ENCODE measurements around the gene DCANP1.

The DCANP1 gene

DNA sequence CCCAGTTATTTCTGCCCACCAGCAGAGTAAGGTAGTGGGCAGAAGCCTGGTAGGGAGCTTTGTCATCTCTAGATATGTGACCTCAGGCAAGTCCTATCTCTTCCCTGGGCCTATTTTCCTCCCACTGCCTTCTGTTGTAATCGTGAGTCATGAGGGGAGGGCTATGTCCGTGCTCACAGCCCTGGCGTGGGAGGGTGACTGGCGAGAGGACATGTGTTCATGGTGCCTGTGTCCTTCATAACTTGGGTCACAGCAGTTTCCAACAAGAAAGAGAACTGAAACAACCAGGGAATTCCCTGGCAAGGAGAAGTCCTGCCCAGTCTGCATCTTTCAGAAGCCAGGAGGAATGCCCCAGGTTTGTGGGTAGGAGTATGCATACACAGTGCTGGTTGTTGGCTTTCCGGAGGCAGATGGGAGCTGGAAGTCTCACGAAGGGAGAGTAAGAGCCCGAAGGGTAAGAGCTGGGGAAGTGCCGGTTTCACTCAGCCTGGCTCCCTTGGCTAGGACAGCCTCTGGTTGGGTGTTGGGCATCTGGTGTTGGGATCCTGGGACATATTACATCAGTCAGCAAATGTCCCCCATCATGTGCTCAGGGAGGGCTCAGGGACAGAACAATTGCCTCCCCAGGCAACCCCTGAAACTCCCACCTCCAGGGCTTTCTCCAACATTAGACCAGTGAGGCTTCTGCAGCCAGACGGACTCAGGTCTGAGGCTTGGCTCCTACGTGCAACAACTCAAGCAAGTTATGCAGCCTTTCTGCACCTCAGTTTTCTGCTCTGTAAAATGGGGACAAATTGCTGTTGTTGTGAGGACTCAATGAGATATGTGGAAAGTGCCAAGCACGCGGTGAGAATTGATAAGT is 9.3 kb upstream of the DCANP1 start:
- no peak for DNase-seq

- no peak for DNase-seq
These were observed 8.7 kb upstream of the DCANP1 start for GRCh38 chr5:135455876-135456237.

DNA sequence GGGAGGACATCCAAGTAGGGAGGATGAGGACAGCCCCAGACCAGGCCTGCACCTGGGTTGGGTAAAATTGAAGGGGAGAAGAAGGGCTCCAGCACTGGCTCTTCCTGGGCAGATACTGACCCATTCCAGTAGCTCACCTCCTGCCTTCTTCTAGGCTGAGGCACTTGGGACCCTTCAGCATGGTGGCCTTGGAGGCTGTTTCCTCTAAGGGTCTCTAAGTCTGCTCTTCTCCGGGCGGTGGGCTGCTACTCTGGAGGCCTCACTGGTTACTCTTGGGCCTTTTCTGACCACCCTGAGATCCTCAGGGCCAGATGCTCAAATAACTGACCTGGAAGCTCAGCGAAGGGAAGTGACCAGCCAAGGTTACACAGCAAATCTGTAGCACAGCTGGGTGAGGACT is 7.8 kb upstream of the DCANP1 start:
- no peak for DNase-seq

GRCh38 chr5:135453613-135454012 is 6.5 kb upstream of the DCANP1 start:
- DNase-seq: no peak

GRCh38 chr5:135452321-135453030 is 5.3 kb upstream of the DCANP1 start, which contains the start of gene TIFAB:
Gene TIFAB (minus strand): TSS chr5:135452351. CDS start chr5:135449939, 2,412 bp downstream.
- DNase-seq: no peak

- DNase-seq: no peak
These were observed 4.6 kb upstream of the DCANP1 start for GRCh38 chr5:135451581-135452320.

- DNase-seq: no peak
These were observed 3.8 kb upstream of the DCANP1 start for GRCh38 chr5:135450952-135451351.

DNA sequence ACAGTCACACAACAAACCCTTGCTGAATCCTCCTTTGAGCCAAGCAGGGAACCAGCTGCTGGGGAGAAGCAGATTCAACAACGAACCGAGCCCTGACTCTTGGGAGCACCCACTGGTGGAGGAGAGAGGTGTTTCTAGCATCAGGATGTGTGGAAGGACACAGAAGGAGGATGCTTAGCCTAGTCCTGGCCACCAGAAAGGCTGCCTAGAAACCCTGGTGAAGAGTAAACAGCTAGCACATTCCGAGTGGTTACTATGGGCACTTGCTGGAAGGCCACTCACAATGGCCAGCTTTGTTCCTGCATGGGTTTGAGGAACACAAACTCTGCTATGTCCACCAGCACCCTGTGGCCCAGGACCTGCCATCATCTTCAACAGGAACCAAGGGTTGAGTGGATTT is 3.2 kb upstream of the DCANP1 start:
- DNase-seq: no peak

DNA sequence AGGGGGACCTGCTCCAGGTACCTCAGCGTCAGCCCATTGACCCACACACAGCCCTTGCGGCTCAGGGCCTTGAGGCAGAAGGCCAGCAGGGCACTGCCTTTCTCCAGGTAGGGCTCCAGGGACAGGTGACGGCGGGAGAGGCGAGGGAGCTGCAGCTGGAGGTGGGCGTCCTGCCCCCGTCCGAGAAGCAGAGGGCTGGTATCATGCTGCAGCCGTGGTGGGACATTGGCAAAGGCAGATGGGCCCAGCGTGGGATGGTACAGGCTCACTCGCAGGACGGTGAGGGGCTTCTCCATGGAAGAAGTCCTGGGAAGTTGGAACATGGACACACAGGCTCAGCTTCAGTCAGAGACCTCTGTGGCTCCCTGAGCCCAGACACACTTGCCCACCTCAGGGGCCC is 2.5 kb upstream of the DCANP1 start:
- DNase-seq: no peak

GRCh38 chr5:135448791-135449507 is 1.8 kb upstream of the DCANP1 start:
- DNase-seq: no peak

- DNase-seq: no peak
These were observed 1.1 kb upstream of the DCANP1 start for GRCh38 chr5:135448071-135448739.

GRCh38 chr5:135446615-135447014 is 533 bp downstream of the DCANP1 start:
- no peak for DNase-seq

- no peak for DNase-seq
These were observed 942 bp downstream of the DCANP1 start for GRCh38 chr5:135446206-135446605.

DNA sequence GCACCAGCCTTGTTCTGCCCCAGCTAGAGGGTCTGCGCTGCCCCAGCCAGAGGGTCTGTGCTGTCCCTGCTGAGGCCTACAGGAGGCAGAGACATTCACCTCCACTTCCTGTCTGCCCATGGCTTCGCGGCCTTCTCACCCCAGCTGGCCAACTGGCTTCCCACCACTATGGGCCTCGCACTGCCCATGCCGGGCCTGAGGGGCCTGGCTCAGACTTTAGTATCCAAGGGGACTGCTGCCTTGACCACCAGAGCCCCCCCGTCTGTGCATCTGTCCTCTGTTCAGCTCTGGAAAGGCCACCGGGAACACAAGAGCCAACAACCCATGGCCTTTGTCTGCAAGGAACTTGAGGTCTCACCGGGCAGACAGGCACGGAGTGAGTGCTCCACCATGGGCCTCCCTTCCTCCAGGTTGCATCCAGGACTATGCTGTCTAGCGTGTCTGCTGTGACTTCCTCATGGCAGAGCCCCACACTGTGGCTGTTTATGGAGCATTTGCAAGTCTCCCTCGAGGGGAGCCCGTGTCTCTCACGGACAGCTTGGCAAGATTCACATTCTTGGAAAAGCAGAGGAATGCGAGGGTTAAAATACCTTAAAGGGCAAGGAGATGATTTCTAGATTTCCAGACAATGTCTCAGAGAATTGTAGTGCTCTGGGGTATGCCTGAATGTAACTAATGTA is 1.7 kb downstream of the DCANP1 start:
- no peak for DNase-seq

- no peak for DNase-seq
These were observed 2.3 kb downstream of the DCANP1 start for GRCh38 chr5:135444881-135445280.

DNA sequence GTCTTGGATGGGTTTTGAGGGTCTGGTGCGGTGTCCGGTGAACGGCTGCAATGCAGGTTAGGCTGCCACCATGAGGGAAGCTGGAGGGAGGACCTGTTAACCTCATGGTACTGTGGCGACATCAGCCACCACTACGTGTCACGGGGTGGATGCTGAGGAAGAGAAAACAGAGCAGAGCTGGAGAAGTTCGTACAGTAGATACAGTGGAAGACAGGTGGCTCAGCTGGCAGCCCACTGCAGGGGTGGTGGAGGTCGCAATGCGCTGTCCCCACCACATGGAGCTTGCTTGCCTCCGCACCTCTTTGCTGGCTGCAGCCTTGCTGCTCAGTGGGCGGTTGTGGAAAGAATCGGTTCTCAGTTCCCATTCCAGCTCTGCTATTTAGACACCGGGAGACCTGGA is 2.8 kb downstream of the DCANP1 start:
- no peak for DNase-seq

DNA sequence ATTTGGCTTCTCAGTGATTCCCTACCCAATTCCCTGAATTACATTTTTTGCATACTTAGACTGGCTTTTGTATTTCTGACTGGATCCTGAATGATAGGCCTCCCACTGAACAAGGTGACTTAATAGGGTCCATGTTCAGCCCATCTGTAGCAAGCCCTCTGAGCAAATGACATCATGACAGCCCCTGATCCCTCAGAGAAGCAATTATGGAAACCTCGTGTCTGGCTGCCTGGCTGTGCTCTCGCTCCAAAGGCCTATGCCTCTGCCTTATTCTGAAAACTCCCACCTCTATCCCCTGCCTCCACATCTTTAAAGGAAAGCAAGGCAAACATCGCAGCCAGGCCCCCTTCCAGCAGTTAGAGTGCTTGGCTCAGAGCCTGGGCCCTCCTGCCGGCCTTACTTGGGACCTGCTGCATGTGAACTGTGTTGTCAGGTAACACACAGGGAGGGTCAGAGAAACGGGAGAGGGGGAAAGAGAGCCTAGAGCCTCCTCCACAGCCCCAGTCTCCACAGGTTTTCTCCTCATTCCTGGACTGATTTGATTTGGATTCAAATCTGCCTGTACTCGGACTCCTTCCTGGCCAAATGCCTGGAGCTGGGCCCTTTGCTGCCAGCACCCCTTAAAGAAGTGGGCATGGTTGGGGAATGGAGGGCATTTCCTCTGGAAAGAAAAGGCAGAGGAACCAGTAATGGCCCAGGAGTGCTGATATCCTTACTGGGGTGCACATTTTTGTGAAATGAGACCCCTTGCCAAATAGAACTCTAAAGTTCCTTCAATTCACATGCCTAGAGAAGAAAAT is 3.8 kb downstream of the DCANP1 start:
- no peak for DNase-seq

DNA sequence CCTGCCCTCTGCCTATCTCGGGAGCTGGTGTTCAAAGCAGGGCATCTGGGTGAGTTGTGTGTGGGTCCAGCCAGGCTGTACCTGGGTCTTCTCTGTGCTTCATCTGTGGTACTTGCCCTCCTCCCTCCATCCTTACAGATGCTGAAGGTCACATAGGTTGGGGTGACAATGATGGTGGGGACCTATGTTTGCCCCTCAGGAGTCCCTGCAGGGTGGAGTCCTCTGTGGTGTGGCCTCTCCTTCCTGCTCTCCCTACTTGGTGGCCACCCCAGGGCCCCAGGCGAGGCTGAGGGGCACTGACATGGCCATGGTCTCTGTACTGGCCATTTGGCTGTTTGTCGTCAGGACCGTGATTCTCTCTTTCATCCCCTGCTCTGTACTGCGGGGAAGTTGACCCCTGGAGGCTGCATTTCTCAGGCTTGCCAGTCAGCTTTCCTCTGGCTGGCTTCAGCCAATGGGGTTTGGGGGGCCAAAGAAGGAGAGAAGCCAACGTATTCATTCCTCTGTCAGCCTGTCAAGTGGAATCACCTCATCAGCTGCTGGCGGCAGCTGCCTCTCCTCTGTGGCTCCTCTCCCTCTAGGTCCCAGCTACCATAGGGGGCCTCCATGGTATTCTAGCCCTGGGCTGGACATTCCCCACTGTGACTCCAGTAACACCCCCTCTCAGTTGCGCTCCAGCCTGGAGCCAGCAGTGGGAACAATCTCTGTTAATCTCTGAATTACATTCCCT is 4.6 kb downstream of the DCANP1 start:
- peak; percentile 11 for DNase-seq

GRCh38 chr5:135441919-135442318 is 5.2 kb downstream of the DCANP1 start:
- DNase-seq: peak; percentile 1

GRCh38 chr5:135441350-135441831 is 5.8 kb downstream of the DCANP1 start:
- peak; percentile 17 for DNase-seq
